Measurements from ENCODE around the gene TEKTIP1. TPM values are rescaled to one million over a fixed set of nuclear protein-coding genes. Genes with fewer than 3 reads are reported as not detected.

The TEKTIP1 gene
- total and polyA plus RNA-seq, 9 of the 15 experiments (the other 6 are each of a cell fraction or from before 2014, with no cell fraction given): 0.66 TPM; not detected in 8

- TF ChIP-seq ZBTB34 (CRISPR knock-in tag; IDR thresholded peaks at IDR 0.05) (peak; percentile 49; the same call in 1 of the 2 replicates), GABPB1 (CRISPR knock-in tag; IDR thresholded peaks at IDR 0.05) (peak; percentile 82), ZNF699 (CRISPR knock-in tag; IDR thresholded peaks at IDR 0.05; ENCODE audit: insufficient replicate concordance) (no peak), EHMT2 (IDR thresholded peaks at IDR 0.05) (no peak), MXD1 (CRISPR knock-in tag; IDR thresholded peaks at IDR 0.05; ENCODE audit: borderline replicate concordance, poor library complexity, severe bottlenecking) (no peak), TFAP4 (CRISPR knock-in tag; IDR thresholded peaks at IDR 0.05; ENCODE audit: borderline replicate concordance) (peak; percentile 97), ETV5 (CRISPR knock-in tag; IDR thresholded peaks at IDR 0.05; ENCODE audit: low read depth) (no peak; the same call in 1 of the 2 replicates), ZNF609 (CRISPR knock-in tag; IDR thresholded peaks at IDR 0.05; ENCODE audit: borderline replicate concordance) (peak; percentile 52), MCM2 (IDR thresholded peaks at IDR 0.05; ENCODE audit: low read depth) (no peak), ZBTB5 (IDR thresholded peaks at IDR 0.05) (no peak), CLOCK (CRISPR knock-in tag; IDR thresholded peaks at IDR 0.05; ENCODE audit: borderline replicate concordance) (no peak), GABPB2 (CRISPR knock-in tag; conservative IDR thresholded peaks at IDR 0.05) (no peak)
Observed at GRCh38 chr19:3520166-3521103, 18.5 kb upstream of the TEKTIP1 start (continued).

All from K562 (cell line).